Right kidney (tissue), 1 donor: ENCODE measurements around the gene SLC4A4.

Experiments used
- DNase-seq: peaks from one replicate; pipeline ENCODE4 v3.0.0-alpha.2; 2016

SLC4A4 gene

GRCh38 chr4:71541541-71541940 is 202.7 kb downstream of the SLC4A4 start:
- DNase-seq, result no peak

GRCh38 chr4:71545168-71545567 is 206.3 kb downstream of the SLC4A4 start:
- no peak for DNase-seq

- no peak for DNase-seq
Observed at GRCh38 chr4:71549516-71550160, 210.8 kb downstream of the SLC4A4 start.

GRCh38 chr4:71550220-71551165 is 211.7 kb downstream of the SLC4A4 start:
- no peak for DNase-seq

GRCh38 chr4:71553605-71554004 is 214.8 kb downstream of the SLC4A4 start:
- DNase-seq, result no peak

- DNase-seq, result no peak
Observed at GRCh38 chr4:71554025-71554424, 215.2 kb downstream of the SLC4A4 start.

GRCh38 chr4:71558248-71558647 is 219.4 kb downstream of the SLC4A4 start:
- no peak for DNase-seq

- no peak for DNase-seq
Observed at GRCh38 chr4:71559957-71560571, 221.2 kb downstream of the SLC4A4 start.

- no peak for DNase-seq
Observed at GRCh38 chr4:71564775-71565174, 226.0 kb downstream of the SLC4A4 start.

GRCh38 chr4:71566856-71567255 is 228.0 kb downstream of the SLC4A4 start:
- no peak for DNase-seq

GRCh38 chr4:71568131-71568530 is 229.3 kb downstream of the SLC4A4 start:
- no peak for DNase-seq

GRCh38 chr4:71570492-71570891 is 231.7 kb downstream of the SLC4A4 start:
- DNase-seq, result no peak

GRCh38 chr4:71571346-71571745 is 232.5 kb downstream of the SLC4A4 start:
- no peak for DNase-seq

GRCh38 chr4:71583971-71584370 is 245.2 kb downstream of the SLC4A4 start:
- no peak for DNase-seq

GRCh38 chr4:71584585-71584984 is 245.8 kb downstream of the SLC4A4 start:
- no peak for DNase-seq

- no peak for DNase-seq
Observed at GRCh38 chr4:71586087-71586763, 247.4 kb downstream of the SLC4A4 start.

- DNase-seq, result no peak
Observed at GRCh38 chr4:71587995-71588394, 249.2 kb downstream of the SLC4A4 start.

- DNase-seq, result no peak
Observed at GRCh38 chr4:71592793-71593192, 254.0 kb downstream of the SLC4A4 start.

GRCh38 chr4:71593311-71593710 is 254.5 kb downstream of the SLC4A4 start:
- DNase-seq, result no peak

- no peak for DNase-seq
Observed at GRCh38 chr4:71595576-71596108, 256.8 kb downstream of the SLC4A4 start.

GRCh38 chr4:71599578-71599977 is 260.8 kb downstream of the SLC4A4 start:
- DNase-seq, result no peak

GRCh38 chr4:71602289-71602900 is 263.6 kb downstream of the SLC4A4 start:
- no peak for DNase-seq
